C1 segment of cervical spinal cord (tissue), 14 donors: Measurements from ENCODE around the gene TMEM238.

ENCODE experiments used
- DNase-seq, 14 donors: peaks; one replicate each; lab custom pipeline; 2025; lab: John Stamatoyannopoulos, UW

Gene TMEM238

DNA sequence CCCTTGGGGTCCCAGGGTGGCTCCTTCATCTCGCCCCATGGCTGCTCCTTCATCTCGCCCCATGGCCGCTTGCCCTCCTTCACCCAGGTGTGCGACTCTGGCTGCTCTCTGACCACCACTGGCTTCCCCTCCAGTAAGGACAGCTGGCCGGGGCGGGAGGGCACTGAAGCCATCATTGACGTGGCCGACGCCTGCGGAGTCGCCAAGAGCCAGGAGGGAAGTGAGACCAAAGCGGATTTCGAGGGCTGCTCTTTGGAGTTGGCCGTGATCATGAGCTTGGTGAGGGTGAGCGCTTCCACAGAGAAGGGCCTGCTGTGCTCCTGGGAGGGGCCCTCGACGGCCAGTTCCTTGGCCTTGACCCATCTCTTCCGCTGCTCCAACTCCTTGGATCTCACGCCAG is 25.6 kb downstream of the TMEM238 start:
- DNase-seq = no peak

GRCh38 chr19:55355213-55355821 is 28.8 kb downstream of the TMEM238 start:
- DNase-seq = no peak

DNA sequence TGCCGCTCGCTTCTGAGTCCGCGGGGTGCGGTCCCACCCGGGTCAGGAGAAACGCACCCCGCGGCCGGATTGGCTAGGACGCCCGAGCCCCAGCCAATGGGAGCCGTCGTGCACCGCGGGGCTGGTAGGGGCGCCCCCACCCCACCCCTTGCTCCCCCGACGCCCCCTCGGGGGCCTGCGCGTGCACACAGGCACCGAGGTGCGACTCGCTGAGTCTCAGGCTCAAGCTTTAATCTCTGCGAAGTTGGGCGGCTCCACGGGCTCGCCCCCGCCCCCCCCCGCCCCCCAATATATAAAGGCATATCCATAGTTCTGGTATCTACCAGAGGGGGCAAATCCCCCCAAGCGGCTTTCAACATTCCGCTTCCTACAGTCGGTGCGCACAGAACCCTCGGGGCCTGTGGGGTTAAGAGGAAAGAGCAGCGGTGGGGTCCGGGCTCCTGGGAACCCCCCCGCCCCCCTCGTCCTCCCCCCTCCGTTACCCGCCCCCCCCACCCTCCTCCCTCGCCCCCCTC is 29.3 kb downstream of the TMEM238 start, which contains the start of gene COX6B2:
Gene COX6B2, minus strand, starts transcription at position 22 of the 515 bp plus-strand sequence. CDS start 198 bp downstream, outside the sequence.
- DNase-seq = no peak

DNA sequence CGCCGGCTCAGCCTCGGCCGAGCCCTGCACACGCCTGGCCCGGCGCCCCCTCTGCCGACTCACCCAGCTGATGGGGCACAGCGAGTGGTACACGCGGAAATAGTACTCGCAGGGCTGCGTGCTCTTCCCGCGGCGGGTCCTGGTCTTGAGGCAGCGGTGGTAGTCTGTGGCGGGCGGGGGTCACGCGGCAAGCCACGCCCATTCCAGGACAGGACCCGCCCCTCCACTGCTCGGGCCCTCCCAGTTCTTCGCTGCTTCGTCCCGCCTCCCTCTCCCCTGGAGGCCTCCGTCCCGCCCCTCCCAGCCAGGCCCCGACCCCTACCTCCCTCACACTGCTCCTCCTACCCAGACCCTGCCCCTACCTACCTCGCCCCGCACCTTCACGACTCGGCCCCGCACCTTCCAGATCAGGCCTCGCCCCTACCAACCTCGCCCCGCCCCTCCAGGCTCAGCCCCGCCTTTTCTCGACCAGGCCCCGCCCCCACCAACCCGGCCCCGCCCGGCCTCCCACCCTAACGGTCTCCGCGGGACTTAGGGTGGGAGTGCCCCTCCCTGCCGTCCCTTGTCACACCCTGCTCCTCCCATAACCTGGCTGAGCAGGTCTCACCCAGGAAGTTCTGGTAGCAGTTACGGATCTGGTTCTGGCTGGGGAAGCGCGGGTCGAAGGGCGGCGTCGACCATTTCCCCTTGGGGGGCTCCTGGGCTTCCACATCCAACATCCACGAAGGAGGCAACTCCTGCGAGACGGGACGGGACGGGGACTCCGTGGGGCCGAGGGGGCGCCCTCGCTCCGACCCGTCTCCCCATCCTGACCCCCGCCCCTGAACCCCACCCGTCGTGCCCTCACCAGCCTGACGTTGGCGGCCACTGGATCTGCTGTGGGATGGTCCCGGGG is 30.0 kb downstream of the TMEM238 start:
- DNase-seq = peak in 1 of 14 donors; percentile 4

- no peak for DNase-seq
Observed at GRCh38 chr19:55353356-55353802, 30.7 kb downstream of the TMEM238 start.

DNA sequence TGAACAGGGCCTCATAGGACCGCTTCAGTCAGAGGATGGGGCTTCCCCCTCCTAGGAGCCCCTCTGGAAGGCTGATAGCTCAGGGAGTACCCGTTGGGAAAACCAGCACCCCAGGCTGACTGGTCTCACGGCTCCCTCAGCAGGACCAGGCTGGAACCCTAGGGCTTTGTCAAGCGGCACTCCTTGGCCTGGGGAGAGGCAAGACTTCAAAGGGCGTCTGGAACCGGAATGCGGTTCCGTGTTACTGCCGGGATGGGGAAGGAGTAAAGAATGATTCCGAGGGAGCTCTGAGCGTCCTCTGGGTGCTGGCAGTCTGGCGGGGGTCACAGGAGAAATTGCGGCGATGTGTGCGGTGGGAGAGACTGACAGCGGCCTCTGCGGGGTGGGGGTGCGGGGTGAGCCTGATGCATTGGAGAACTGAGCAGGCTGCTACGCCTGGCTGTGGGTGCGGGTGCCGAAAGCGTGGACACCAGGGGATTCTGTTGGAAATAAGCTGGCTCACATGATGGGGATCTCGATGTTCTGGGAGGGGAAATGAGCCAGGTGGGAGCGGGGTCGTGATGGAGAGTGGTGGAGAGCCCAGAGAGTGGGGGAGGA is 31.4 kb downstream of the TMEM238 start:
- DNase-seq = no peak

DNA sequence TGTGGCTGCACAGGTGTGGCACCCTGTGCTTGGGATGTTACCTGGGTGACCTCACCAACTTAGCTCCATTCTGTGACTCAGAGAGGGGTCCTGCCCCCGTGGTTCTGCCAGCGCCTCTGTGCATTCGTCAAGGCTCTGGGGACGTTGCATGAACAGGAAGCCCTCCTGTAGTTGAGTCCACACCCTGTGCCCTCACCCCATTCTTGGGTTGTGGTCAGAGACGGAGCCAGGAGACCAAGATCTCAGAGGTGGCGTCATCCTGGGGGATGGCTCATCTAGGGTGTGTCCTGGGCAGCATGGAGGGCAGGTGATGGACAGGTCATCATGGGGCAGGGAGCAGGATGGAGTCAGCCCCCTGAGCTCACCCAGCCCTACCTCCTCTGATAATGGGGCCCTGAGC is 32.1 kb downstream of the TMEM238 start:
- no peak for DNase-seq

DNA sequence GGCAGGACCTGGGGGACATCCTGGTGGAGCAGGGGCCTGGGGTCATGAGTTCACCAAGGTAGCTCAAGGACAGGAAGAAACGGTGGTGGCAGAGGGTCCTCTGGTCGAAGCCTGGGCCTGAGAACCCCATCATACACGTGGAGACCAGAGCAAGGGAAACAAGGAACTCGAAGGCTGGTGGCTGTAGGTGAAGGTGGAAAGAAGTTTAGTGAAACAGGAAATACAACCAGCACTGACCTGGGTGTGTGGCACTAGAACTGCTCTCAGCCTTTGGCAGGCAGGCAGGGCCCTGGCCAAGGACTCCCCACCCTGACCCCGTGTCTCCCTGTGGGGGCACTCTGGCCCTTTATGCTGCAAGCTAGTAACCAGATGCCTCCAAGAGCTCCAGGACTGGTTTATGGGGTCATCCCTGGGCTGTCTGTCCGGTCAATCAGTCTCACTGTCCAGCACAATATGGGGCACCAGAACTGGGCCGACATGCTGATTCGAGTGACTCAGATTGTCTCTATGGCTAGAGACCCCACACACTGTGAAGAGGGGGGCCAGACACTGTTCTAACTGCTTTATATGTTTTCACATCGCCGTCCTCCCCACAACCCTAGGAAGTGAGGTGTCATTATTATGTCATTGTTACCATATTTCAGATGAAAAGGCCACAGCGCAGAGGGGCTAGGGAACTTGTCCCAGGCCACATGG is 33.3 kb downstream of the TMEM238 start:
- DNase-seq = no peak

DNA sequence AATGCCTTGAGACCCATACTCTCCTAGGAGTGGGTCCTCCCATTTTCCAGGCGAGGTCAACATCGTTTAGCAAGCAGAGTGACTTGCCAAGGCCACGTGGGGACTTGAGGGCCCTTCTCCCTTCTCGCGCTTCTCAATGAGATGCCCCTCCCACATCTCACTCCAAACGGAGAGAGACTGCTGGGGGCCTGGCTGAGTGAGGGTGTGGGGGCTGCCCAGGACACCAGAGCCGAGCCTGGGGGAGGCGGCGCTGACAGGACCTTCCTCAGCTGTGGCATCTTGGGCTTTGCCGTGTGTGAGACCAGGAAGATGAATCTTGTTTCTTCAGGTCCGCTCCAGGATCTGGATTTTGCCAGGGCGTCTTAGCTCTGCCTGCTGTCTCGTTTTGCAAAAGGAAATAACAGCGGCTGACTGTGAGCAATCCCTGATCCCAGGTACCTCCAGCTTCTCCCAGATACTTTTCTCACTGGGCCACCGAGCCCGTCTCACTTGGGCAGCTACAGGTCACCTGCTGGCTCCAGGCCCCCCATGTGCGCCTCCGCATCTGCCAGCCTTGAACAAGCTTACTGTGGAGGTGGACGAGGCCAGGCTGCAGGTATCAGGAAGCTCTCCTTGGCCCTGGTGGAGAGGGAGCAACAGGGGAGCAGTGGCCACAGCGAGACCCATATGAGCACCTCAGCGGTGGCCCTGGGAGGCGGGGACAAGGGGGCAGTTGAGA is 35.6 kb downstream of the TMEM238 start:
- DNase-seq = no peak

DNA sequence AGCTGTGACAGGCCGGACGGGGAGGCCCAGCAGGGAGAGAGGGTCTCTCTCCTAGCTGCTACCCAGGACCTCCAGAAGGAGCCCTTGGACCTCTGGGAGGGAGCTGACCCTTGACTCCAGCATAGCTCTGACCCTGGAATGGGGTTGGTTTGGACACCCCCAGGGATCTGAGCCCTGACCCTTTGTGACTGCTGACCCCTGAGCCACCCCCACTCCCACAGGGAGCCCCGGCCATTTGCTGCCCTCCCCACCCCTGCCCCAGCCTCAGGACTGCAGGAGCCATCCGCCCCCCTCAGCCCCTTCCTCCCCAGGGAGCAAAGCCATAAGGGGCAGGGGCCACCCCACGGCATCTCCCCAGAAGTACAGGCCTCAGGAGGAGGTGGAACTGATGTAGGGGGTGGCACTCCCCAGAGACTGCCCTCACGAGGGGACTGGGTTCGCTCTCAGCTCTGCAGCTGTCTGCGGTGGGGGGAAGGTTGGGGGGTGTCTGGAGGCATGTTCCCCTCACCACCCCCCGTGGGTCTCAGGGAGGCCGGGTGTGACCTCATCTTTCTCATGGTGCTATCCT is 36.6 kb downstream of the TMEM238 start:
- DNase-seq = no peak

- no peak for DNase-seq
Observed at GRCh38 chr19:55346725-55347441, 37.2 kb downstream of the TMEM238 start.

DNA sequence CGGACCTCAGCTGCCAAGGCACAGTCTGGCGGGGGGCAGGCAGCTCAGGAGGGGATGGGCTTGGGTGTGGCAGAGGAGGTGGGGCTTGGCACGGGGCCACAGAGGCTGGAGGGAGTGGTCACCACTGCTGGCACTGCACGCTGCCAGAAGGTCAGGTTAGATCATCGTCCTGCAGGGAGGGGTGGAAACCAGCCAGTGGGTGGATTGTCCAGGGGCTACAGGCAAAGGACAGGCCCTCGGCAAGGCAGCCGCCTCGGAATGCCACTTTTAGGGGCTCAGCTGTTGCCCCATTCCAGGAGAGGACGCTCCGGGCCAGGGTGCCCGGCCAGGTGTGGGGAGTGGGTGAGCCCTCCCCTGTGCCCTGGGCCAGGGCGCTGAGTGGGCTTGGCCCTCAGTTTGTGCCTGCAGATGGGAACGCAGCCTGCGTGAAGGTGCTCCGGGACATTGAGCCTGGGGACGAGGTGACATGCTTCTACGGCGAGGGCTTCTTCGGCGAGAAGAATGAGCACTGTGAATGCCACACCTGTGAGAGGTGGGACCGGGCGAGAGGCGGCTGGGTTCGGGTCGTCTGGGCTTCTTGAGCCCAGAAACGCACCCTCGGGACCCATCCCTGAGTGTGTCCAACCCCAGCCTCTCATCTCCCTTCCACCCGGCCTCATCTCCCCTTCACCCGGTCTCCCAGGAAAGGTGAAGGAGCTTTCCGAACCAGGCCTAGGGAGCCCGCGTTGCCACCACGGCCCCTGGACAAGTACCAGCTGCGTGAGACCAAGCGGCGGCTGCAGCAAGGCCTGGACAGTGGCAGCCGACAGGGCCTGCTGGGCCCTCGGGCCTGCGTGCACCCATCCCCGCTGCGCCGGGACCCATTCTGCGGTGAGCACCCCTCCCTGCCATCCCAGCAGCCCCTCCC is 38.0 kb downstream of the TMEM238 start:
- no peak for DNase-seq

DNA sequence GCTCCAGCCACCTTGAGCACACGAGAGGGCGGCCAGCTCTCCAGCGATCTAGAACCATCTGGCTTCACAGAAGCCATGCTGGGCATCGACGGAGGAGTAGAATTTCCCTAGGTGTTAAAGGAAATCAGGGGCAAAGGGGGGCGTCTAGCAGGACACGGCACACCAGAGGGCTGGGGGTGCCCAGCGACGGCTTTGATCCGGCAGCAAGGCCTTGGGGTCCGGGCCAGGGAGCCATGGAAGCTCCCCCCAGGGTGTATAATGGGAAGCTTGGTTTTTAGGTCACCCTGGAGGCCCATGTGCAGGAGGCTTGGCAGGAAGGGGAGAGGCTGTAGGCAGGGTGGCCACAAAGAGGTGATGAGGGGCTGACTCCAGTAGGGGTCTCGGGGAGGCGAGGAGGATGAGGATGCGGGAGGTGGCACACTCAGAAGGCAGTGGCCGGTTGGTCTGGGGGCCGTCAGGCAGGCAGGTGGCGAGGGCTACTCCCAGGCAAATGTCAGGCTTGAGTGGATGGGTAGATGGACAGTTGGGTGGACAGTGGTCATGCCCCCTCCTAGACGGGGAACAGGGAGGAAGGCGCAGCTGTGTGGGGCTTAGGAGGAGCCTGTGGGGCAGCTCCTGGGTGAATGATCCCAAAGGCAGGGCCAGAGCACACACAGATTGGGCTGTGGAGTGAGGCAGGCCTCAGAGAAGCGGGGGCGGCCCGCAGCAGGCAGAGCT is 38.8 kb downstream of the TMEM238 start:
- DNase-seq = no peak

- DNase-seq = peak in 9 of 14 donors; percentile 5 to 55 (median 22)
Observed at GRCh38 chr19:55344444-55344843, 39.6 kb downstream of the TMEM238 start.

DNA sequence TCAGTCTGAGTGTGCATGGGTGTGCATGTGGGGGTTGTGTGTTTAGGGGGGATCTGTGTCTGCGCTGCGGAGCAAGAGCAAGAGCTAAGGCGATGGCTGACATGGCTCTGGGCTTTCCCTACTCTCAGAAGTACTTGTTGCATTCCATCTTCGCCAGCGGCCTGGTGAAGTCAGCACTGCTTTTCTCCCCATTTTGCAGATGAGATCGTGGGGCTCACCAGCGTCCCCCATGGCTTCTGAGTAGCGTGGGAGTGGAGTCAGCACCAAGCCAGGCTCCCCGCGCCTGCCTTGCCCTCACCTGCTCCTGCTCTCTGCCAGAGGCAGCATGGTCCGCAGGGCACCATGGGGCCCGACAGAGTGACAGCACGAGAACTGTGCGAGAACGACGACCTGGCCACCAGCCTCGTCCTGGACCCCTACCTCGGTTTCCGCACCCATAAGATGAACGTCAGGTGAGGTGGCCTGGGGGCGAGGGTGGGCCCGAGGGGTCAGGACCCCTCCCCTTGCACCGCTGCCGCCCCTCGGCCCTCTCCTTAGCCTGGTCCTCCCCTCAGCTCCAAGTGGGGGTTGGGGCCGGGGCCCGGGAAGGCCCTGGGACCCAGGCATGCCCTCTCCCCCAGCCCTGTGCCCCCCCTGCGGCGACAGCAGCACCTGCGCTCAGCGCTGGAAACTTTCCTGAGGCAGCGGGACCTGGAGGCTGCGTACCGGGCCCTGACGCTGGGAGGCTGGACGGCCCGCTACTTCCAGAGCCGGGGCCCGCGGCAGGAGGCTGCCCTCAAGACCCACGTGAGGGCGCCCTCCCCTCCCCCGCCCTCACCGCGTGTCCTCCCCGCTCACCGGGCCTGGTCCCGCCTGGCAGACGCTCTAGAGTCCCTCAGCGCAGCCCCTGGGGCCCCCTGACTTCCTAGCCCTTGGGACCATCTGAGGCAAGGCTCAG is 42.2 kb downstream of the TMEM238 start:
- no peak for DNase-seq

DNA sequence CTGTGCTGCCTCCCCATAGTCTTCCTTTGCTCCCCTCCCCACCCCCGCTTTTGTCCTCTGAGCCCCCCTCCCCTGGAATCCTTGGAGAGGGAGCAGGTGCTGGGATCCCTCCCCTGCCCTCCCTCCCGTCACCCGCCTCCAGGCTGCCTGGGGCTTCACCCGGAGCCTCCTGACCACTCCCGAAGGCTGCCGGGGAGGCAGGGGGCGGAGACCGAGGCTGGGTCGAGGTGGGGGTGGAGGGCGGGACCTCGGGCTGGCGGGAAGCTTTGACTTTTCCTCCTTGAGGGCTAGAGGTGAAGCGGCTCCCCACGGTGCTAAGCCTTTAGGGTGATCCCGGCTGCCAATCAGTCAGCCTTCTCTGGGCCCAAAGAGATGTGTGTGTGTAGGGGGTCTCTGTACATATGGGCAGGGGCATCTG is 42.9 kb downstream of the TMEM238 start:
- peak in 8 of 14 donors; percentile 8 to 40 (median 26) for DNase-seq

- no peak for DNase-seq
Observed at GRCh38 chr19:55340784-55341147, 43.3 kb downstream of the TMEM238 start.
